HL-60 (cell line): ENCODE measurements around the gene UQCC3.
"Not testable (repeated sequence)": the region's sequence is repeated elsewhere in the genome, so short reads cannot be mapped to it uniquely, and the experiment has no call there.

Experiments
- DNase-seq, 2 experiments: peaks; one replicate each; pipeline ENCODE4 v3.0.0-alpha.2; 2010 to 2020; ENCODE audit warnings: low read depth in 1 of 2, low spot score in 1 of 2
- H3K27ac ChIP-seq: fragments of 250-450 bp; sonication (Bioruptor Pico); replicated peaks from 2 replicates; pipeline ENCODE4 v1.5.1; 2020; ENCODE audit warnings: mild to moderate bottlenecking, moderate library complexity
- H3K27me3 ChIP-seq: fragments of 250-450 bp; sonication (Bioruptor Pico); 2 replicates; pipeline ENCODE4 v1.5.1; 2021; ENCODE audit warnings: mild to moderate bottlenecking, moderate library complexity; ENCODE audit not compliant: insufficient read depth, poor library complexity, severe bottlenecking
- H3K4me3 ChIP-seq: replicated peaks from 2 replicates; pipeline ENCODE4 v1.5.1; 2011; ENCODE audit warnings: mild to moderate bottlenecking, control low read depth, low read length; ENCODE audit not compliant: insufficient read depth
- GABPA ChIP-seq: IDR thresholded peaks from 2 replicates; pipeline ENCODE4 v1.6.1; 2012; ENCODE audit warnings: low read depth
- POLR2AphosphoS5 ChIP-seq: IDR thresholded peaks from 2 replicates; pipeline ENCODE4 v1.6.1; 2012; ENCODE audit warnings: low read depth
- SPI1 ChIP-seq: IDR thresholded peaks from 2 replicates; pipeline ENCODE4 v1.6.1; 2012; ENCODE audit warnings: low read depth, mild to moderate bottlenecking, borderline replicate concordance
- TF ChIP-seq, protein P1 (sequence below): IDR thresholded peaks from one replicate; pipeline ENCODE4 v1.5.1; 2011; ENCODE audit warnings: low read length, control low read depth, inconsistent platforms; ENCODE audit not compliant: insufficient read depth
- TF ChIP-seq, protein P2 (sequence below): IDR thresholded peaks from 2 replicates; pipeline ENCODE4 v1.6.1; 2012; ENCODE audit warnings: low read depth; ENCODE audit not compliant: insufficient replicate concordance

Gene UQCC3

DNA sequence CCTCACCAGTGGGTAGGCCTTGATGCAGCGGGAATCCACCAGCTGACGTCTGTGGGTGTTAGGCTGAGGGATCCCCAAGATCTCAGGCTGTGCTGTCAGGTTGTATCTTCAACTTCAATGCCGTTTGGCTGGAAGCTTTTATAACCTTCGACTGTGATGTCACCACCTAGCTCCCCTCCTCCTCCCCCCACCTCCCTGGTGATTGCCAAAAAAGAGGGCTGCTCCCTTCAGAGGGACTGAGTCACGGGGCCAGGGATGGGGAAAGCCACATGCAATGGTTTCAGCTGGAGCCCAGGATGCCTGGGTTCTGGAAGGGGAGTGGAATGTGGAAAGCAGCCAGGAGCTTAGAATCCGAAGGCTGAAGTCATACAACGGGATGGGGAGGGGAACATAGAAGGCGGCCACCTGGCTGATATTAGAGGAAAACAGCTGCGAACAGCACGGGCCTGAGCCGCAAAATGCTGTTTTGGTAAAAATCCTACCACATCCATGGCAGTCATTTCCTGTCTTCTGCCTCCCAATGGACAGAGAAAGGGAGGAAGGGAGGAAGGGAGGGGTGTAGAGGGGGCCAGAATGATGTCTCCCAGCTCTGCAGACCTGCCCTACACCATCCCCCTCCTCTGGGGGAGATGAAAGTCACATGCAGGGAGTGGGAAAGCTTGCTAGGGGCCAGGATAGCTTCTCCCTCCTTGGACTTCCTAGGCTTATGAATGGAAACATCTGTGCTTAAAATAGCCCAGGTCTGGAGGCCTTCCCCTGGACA lies 18.1 kb downstream of the UQCC3 start, which contains the start of gene LRRN4CL:
Gene LRRN4CL, minus strand, starts transcription at position 110 of the 763 bp plus-strand sequence. CDS start 1,022 bp downstream, outside the sequence.
- no peaks in the 10 kb centered on the region for H3K27me3 ChIP-seq
- H3K27ac ChIP-seq: no peak within 1 kb of the TSS
- H3K4me3 ChIP-seq: no peak within 1 kb of the TSS
- DNase-seq: no peak
- no peak for TF ChIP-seq POLR2AphosphoS5

DNA sequence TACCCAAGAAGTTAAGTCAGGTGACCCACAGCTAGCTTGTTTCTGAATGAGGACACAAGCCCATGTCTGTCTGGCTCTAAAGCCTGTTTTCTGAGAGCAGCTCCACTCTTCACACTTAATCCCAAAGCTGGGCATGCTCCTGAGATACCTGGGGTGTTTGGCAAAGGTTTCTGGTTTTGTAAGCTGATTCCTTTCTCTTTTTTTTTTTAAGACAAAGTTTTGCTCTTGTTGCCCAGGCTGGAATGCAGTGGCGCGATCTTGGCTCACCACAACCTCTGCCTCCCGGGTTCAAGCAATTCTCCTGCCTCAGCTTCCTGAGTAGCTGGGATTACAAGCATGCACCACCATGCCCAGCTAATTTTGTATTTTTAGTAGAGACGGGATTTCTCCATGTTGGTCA lies 22.2 kb downstream of the UQCC3 start:
- not testable (repeated sequence) for H3K4me3 ChIP-seq, DNase-seq, H3K27ac ChIP-seq, H3K27me3 ChIP-seq

DNA sequence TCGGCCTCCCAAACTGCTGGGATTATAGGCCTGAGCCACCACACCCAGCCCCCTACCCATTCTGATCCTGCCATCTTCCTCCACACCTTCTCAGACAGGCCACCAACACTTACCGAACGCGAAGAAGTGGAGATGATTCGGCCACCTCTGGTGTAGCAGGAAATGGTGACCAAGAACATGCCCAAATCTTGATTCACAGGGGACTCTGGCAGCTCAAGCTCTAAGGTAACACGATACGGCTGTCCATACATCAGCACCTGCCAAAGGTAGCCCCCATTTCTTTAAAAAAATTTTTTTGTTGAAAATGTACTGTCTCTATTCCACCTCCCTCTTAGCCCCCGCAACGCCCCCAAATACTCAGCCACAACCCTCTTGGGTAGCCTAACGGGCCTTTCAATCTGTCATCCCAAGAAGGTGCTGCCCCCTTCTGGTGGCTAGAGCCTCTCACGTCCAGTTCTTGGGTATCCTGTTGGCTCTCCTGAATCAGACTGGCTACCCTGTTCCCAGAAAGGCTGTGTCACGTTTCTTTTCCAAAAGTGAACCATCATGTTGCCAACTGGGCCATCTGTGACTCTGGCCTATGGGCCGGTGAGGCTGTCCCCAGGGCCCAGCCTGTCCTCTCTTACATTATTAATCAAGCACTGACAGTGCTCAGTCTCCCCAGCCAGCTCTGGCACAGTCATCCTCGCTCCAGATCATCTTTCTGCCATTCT lies 23.1 kb downstream of the UQCC3 start:
- peak in 1 of 2 experiments; percentile 77 for DNase-seq
- no peak for TF ChIP-seq SPI1
- TF ChIP-seq, protein P1, sequence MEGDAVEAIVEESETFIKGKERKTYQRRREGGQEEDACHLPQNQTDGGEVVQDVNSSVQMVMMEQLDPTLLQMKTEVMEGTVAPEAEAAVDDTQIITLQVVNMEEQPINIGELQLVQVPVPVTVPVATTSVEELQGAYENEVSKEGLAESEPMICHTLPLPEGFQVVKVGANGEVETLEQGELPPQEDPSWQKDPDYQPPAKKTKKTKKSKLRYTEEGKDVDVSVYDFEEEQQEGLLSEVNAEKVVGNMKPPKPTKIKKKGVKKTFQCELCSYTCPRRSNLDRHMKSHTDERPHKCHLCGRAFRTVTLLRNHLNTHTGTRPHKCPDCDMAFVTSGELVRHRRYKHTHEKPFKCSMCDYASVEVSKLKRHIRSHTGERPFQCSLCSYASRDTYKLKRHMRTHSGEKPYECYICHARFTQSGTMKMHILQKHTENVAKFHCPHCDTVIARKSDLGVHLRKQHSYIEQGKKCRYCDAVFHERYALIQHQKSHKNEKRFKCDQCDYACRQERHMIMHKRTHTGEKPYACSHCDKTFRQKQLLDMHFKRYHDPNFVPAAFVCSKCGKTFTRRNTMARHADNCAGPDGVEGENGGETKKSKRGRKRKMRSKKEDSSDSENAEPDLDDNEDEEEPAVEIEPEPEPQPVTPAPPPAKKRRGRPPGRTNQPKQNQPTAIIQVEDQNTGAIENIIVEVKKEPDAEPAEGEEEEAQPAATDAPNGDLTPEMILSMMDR: peak; percentile 78
- TF ChIP-seq, protein P2, sequence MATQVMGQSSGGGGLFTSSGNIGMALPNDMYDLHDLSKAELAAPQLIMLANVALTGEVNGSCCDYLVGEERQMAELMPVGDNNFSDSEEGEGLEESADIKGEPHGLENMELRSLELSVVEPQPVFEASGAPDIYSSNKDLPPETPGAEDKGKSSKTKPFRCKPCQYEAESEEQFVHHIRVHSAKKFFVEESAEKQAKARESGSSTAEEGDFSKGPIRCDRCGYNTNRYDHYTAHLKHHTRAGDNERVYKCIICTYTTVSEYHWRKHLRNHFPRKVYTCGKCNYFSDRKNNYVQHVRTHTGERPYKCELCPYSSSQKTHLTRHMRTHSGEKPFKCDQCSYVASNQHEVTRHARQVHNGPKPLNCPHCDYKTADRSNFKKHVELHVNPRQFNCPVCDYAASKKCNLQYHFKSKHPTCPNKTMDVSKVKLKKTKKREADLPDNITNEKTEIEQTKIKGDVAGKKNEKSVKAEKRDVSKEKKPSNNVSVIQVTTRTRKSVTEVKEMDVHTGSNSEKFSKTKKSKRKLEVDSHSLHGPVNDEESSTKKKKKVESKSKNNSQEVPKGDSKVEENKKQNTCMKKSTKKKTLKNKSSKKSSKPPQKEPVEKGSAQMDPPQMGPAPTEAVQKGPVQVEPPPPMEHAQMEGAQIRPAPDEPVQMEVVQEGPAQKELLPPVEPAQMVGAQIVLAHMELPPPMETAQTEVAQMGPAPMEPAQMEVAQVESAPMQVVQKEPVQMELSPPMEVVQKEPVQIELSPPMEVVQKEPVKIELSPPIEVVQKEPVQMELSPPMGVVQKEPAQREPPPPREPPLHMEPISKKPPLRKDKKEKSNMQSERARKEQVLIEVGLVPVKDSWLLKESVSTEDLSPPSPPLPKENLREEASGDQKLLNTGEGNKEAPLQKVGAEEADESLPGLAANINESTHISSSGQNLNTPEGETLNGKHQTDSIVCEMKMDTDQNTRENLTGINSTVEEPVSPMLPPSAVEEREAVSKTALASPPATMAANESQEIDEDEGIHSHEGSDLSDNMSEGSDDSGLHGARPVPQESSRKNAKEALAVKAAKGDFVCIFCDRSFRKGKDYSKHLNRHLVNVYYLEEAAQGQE: no peak
- no peak overlapping the region for H3K4me3 ChIP-seq
- no peaks in the 10 kb centered on the region for H3K27me3 ChIP-seq
- no peak overlapping the region for H3K27ac ChIP-seq

DNA sequence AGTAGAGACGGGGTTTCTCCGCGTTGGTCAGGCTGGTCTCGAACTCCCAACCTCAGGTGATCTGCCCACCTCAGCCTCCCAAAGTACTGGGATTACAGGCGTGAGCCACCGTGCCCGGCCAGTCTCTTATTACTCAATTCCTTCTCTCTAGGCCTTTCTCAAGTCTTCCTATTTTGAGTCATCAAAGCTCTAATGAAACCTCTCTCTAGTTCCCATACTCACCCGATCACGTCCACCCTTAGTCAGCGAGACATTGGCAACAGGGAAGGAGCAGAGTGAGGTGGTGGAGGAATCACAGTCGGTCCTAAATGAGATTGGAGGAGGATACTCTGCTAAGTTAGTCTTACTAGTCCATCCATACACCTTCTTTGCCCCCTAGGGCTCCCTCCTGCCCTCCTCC lies 30.8 kb downstream of the UQCC3 start:
- no peaks in the 10 kb centered on the region for H3K27me3 ChIP-seq
- no peak overlapping the region for H3K4me3 ChIP-seq
- no peak overlapping the region for H3K27ac ChIP-seq
- no peak for DNase-seq
- TF ChIP-seq GABPA: no peak
- TF ChIP-seq, protein P1: no peak
- TF ChIP-seq, protein P2: no peak
- no peak for TF ChIP-seq POLR2AphosphoS5
- TF ChIP-seq SPI1: no peak

DNA sequence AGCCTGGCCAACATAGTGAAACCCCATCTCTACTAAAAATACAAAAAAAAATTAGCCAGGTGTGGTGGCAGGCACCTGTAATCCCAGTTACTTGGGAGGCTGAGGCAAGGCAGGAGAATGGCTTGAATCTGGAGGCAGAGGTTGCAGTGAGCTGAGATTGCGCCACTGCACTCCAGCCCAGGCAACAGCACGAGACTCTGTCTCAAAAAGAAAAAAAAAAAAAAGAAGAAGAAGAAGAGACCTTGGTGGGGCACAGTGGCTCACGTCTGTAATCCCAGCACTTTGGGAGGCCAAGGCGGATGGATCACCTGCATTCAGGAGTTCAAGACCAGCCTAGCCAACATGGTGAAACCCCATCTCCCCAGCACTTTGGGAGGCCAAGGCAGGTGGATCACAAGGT lies 32.4 kb downstream of the UQCC3 start:
- H3K27ac ChIP-seq, H3K27me3 ChIP-seq, H3K4me3 ChIP-seq: not testable (repeated sequence)
- DNase-seq: peak in 1 of 2 experiments; percentile 49
